Esophagus muscularis mucosa (tissue), 4 donors: Measurements from ENCODE around the gene TTC27. TPM values are rescaled to one million over a fixed set of nuclear protein-coding genes. Genes with fewer than 3 reads are reported as not detected.
"Not testable (repeated sequence)": the region's sequence is repeated elsewhere in the genome, so short reads cannot be mapped to it uniquely, and the experiment has no call there.

Source experiments
- DNase-seq: peaks from one replicate; pipeline ENCODE4 v3.0.0-alpha.2; 2017; ENCODE audit errors: extremely low spot score
- H3K27ac ChIP-seq, 4 donors: fragments of 200-600 bp; sonication (generic); replicated peaks in 1 of 4; 1 replicate in 3 of 4; 2 replicates in 1 of 4; pipeline ENCODE4 v1.5.1; 2016 to 2019; ENCODE audit warnings: mild to moderate bottlenecking in 1 of 4
- H3K27me3 ChIP-seq, 4 donors: fragments of 200-600 bp; sonication (generic); one replicate each; pipeline versions ENCODE4 v1.5.1 to v1.6.0; 2016 to 2019
- H3K36me3 ChIP-seq, 4 donors: fragments of 200-600 bp; sonication (generic); one replicate each; pipeline ENCODE4 v1.5.1; 2016 to 2019
- H3K4me1 ChIP-seq, 4 donors: fragments of 200-600 bp; sonication (generic); one replicate each; pipeline ENCODE4 v1.5.1; 2016 to 2019
- H3K4me3 ChIP-seq, 4 donors: fragments of 200-600 bp; sonication (generic); 1 replicate in 2 of 4; 2 replicates in 2 of 4; pipeline ENCODE4 v1.5.1; 2016 to 2019; ENCODE audit warnings: mild to moderate bottlenecking in 4 of 4, moderate library complexity in 1 of 4
- H3K9me3 ChIP-seq, 4 donors: fragments of 200-600 bp; sonication (generic); 1 replicate in 3 of 4; 2 replicates in 1 of 4; pipeline ENCODE4 v1.5.1; 2016 to 2019
- EP300 ChIP-seq: sonication (generic); formaldehyde crosslinking; IDR thresholded peaks from one replicate; pipeline ENCODE4 v1.6.1; 2017; ENCODE audit warnings: antibody characterized with exemption
- POLR2A ChIP-seq: fragments of 450-650 bp; IDR thresholded peaks from one replicate; pipeline ENCODE4 v1.6.1; 2017; ENCODE audit warnings: antibody characterized with exemption, moderate library complexity, mild to moderate bottlenecking, low read depth
- POLR2AphosphoS5 ChIP-seq, 2 donors: sonication (generic); formaldehyde crosslinking; IDR thresholded peaks; one replicate each; pipeline ENCODE4 v1.6.1; 2017; ENCODE audit warnings: antibody characterized with exemption in 2 of 2
- WGBS: methylation state at CpG from one replicate; pipeline ENCODE4 v1.1.5; 2018; 5-methylcytosine and 5-hydroxymethylcytosine counted together
- intact Hi-C: fragments of 100-400 bp; cut with DNase I; formaldehyde crosslinking; loops from one replicate; pipeline ENCODE4 v1.15.1; 2023
- total RNA-seq, 4 donors: library from RNA; depleted of rRNA; stranded (reverse); fragments of >200 nt; gene quantifications; one replicate each; pipeline versions ENCODE4 v1.1.0 to v1.2.1, GENCODE V29; 2016
- TF ChIP-seq, protein P1 (sequence below), 3 experiments: fragments of 200-600 bp in 2 of 3; fragments of 450-650 bp in 1 of 3; sonication (generic) in 2 of 3; IDR thresholded peaks; one replicate each; pipeline ENCODE4 v1.5.1; 2017 to 2019; ENCODE audit warnings: antibody characterized with exemption in 3 of 3, mild to moderate bottlenecking in 2 of 3, moderate library complexity in 1 of 3

TTC27 gene
- total RNA-seq, 4 donors from 2014 or later: 9.8 to 13.7 (median 12.3) TPM

DNA sequence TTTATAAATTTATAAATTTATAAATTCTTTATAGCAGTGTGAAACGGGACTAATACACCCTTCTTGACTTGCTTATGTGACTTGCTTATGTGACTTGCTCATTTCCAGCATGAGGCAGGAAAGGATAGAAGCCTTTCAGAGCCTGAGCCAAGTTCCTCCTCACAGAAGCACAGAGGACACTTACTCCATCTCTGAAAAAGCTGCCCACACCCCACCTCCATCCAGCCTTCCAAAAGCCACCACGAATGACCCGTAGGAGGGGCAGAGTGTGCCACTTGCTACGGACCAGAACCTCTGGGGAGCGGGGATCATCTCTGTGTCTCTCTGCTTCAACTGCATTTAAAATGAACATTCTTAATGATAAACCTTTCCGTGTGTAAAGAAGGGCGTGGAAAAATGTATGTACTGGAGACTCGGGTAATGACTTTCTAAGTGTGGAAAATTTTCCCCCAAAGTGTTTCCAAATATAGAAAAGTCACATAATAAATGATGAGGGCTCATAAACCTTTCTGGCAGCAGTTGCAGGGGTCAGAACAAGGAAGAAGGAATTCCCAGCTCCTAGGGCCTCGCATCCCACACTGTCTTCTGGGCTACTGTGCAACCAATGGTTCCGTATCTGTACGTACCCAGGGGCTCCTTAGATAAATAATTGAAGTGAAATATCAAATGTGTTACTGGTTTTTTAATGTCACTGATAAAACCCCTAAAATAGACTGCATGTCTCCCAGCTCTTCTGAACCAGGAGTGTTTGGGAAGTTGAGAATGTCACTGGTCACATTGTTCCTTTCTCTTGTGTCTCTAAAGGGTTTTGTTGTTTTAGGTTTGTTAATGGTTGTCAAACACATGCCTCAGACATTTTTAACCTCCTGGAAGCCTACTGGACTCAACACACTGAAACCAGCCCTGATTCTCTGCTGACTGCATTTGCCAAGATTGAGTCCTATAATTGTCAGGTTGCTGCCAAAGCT lies 214.4 kb downstream of the TTC27 start:
- no peak for TF ChIP-seq EP300
- TF ChIP-seq, protein P1, sequence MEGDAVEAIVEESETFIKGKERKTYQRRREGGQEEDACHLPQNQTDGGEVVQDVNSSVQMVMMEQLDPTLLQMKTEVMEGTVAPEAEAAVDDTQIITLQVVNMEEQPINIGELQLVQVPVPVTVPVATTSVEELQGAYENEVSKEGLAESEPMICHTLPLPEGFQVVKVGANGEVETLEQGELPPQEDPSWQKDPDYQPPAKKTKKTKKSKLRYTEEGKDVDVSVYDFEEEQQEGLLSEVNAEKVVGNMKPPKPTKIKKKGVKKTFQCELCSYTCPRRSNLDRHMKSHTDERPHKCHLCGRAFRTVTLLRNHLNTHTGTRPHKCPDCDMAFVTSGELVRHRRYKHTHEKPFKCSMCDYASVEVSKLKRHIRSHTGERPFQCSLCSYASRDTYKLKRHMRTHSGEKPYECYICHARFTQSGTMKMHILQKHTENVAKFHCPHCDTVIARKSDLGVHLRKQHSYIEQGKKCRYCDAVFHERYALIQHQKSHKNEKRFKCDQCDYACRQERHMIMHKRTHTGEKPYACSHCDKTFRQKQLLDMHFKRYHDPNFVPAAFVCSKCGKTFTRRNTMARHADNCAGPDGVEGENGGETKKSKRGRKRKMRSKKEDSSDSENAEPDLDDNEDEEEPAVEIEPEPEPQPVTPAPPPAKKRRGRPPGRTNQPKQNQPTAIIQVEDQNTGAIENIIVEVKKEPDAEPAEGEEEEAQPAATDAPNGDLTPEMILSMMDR (IDR thresholded peaks at IDR 0.05): no peak
- no peak for TF ChIP-seq POLR2A
- TF ChIP-seq POLR2AphosphoS5 (IDR thresholded peaks at IDR 0.05): no peak
- H3K27me3 ChIP-seq: no peaks in the 10 kb centered on the region
- no peaks in the 10 kb centered on the region for H3K36me3 ChIP-seq
- intact Hi-C loops: no loop called here
- H3K4me3 ChIP-seq: no peak overlapping the region
- H3K27ac ChIP-seq: no peak overlapping the region
- H3K9me3 ChIP-seq: no peaks in the 10 kb centered on the region
- H3K4me1 ChIP-seq: peaks cover 0 to 9% (median 5%) of the 10 kb centered on the region in 4 donors
- no peak for DNase-seq
- 58% methylated on average over 11 of the region's 11 CpGs for WGBS

DNA sequence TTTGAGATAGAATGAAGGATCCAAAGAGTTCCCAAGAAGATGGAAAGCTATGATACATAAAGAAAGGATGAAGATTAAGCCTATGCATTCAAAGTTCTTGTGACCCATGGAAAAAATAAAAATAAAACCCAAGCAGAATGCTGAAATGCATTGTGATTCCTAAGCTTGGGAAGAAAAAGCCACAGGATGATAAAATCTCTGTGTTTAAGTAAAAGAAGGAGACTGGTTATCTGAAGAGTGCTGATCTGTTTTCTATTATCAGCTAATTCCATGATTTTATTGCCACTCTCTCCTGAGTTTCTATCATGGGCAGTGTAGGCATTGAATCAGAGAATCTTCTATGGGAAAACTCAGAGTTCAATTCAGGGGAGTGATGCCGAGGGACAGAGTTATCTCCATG lies 215.8 kb downstream of the TTC27 start:
- intact Hi-C loops: no loop called here

DNA sequence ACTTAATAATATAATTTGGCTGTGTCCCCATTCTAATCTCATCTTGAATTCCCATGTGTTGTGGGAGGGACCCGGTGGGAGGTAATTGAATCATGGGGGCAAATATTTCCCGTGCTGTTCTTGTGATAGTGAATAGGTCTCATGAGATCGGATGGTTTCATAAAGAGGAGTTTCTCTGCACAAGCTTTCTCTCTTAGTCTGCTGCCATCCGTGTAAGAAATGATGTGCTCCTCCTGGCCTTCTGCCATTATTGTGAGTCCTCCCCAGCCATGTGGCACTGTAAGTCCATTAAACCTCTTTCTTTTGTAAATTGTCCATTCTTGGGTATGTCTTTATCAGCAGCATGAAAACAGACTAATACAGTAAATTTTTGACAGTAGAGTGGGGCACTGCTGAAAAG lies 216.4 kb downstream of the TTC27 start:
- Histone ChIP-seq H3K4me1 (peaks cover 0 to 9% (median 3%) of the 10 kb centered on the region in 4 donors), H3K27me3 (no peaks in the 10 kb centered on the region), H3K4me3 (no peak overlapping the region), H3K27ac (no peak overlapping the region), H3K36me3 (no peaks in the 10 kb centered on the region), H3K9me3 (no peaks in the 10 kb centered on the region)
- DNase-seq: no peak
- WGBS: 84% methylated on average over 4 of the region's 4 CpGs
- intact Hi-C loops: no loop called here
- TF ChIP-seq POLR2A: no peak
- TF ChIP-seq, protein P1 (IDR thresholded peaks at IDR 0.05): no peak
- no peak for TF ChIP-seq EP300
- no peak for TF ChIP-seq POLR2AphosphoS5 (IDR thresholded peaks at IDR 0.05)

More for the DNA sequence above, 215.8 kb downstream of the TTC27 start:
- WGBS: 93% methylated on average over 1 of the region's 1 CpG
- Histone ChIP-seq H3K9me3 (no peaks in the 10 kb centered on the region), H3K27me3 (no peaks in the 10 kb centered on the region), H3K36me3 (no peaks in the 10 kb centered on the region), H3K27ac (no peak overlapping the region), H3K4me1 (peaks cover 0 to 9% (median 3%) of the 10 kb centered on the region in 4 donors), H3K4me3 (no peak overlapping the region)
- TF ChIP-seq POLR2AphosphoS5 (IDR thresholded peaks at IDR 0.05) (no peak), EP300 (no peak), POLR2A (no peak)
- TF ChIP-seq, protein P1 (IDR thresholded peaks at IDR 0.05): no peak
- no peak for DNase-seq

DNA sequence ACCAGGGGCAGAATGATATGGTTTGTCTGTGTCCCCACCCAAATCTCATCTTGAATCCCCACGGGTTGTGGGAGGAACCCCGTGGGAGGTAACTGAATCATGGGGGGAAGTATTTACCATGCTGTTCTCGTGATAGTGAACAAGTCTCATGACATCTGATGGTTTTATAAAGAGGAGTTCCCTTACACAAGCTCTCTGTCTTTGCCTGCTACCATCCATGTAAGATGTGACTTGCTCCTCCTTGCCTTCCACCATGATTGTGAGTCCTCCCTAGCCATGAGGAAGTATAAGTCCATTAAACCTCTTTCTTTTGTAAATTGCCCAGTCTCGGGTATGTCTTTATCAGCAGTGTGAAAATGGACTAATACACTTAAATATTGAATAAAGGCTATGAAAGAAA lies 218.4 kb downstream of the TTC27 start:
- 92% methylated on average over 4 of the region's 4 CpGs for WGBS
- H3K9me3 ChIP-seq, DNase-seq, H3K4me1 ChIP-seq, H3K27ac ChIP-seq, H3K4me3 ChIP-seq, H3K27me3 ChIP-seq, intact Hi-C loops, H3K36me3 ChIP-seq: not testable (repeated sequence)

DNA sequence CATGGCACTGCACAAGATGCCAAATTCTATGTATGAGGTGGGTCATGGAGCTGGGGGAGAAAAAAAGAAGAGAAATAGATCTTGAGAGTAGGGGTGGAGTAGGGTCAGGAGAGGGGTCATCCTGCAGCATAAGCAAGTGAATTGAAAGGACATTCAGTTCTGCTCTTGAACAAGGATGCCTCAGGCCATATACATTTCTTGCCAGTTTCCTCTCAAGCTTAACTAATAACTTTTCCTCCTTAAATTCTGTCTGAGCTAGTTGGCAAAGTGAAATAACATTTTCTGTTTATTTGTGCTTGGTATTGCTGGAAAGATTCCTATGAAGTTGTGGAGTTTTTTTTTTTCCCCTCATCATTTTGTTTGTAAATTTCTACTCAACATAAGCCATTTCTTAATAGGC lies 219.9 kb downstream of the TTC27 start:
- no peak overlapping the region for H3K27ac ChIP-seq
- H3K36me3 ChIP-seq: no peaks in the 10 kb centered on the region
- peaks cover 0 to 4% (median 1%) of the 10 kb centered on the region in 4 donors for H3K4me1 ChIP-seq
- TF ChIP-seq, protein P1 (IDR thresholded peaks at IDR 0.05): no peak
- TF ChIP-seq EP300 (no peak), POLR2AphosphoS5 (IDR thresholded peaks at IDR 0.05) (no peak), POLR2A (no peak)
- DNase-seq: no peak
- no peak overlapping the region for H3K4me3 ChIP-seq
- no peaks in the 10 kb centered on the region for H3K27me3 ChIP-seq
- intact Hi-C loops: no loop called here
- no peaks in the 10 kb centered on the region for H3K9me3 ChIP-seq
